HG03139 (cell line): Measurements from ENCODE around the gene CPA4.

Experiments
- ATAC-seq: cut with Tn5 transposase; IDR thresholded peaks from one replicate; pipeline ENCODE4 v1.9.1; 2021; ENCODE audit not compliant: unreplicated experiment

CPA4 gene

GRCh38 chr7:130344271-130344866, 51.4 kb downstream of the CPA4 start, which contains the start of gene CPA5:
CPA5 (plus strand) TSS chr7:130344816; CDS start chr7:130346486, 1,670 bp downstream.
- ATAC-seq, result no peak

- no peak for ATAC-seq
Measured at GRCh38 chr7:130345136-130345535, 52.2 kb downstream of the CPA4 start.

- no peak for ATAC-seq
Measured at GRCh38 chr7:130345725-130346124, 52.8 kb downstream of the CPA4 start.

- no peak for ATAC-seq
Measured at GRCh38 chr7:130346177-130346905, 53.4 kb downstream of the CPA4 start.

GRCh38 chr7:130346941-130347340, 54.0 kb downstream of the CPA4 start:
- no peak for ATAC-seq

- ATAC-seq, result no peak
Measured at GRCh38 chr7:130349911-130350782, 57.2 kb downstream of the CPA4 start.

- ATAC-seq, result no peak
Measured at GRCh38 chr7:130350945-130351790, 58.2 kb downstream of the CPA4 start.

GRCh38 chr7:130351791-130352090, 58.8 kb downstream of the CPA4 start:
- ATAC-seq, result no peak

GRCh38 chr7:130352194-130353074, 59.5 kb downstream of the CPA4 start:
- no peak for ATAC-seq

- no peak for ATAC-seq
Measured at GRCh38 chr7:130353196-130353595, 60.2 kb downstream of the CPA4 start.

GRCh38 chr7:130356121-130356875, 63.3 kb downstream of the CPA4 start:
- ATAC-seq, result no peak

- no peak for ATAC-seq
Measured at GRCh38 chr7:130356876-130357611, 64.1 kb downstream of the CPA4 start.

- no peak for ATAC-seq
Measured at GRCh38 chr7:130358471-130358870, 65.5 kb downstream of the CPA4 start.

- ATAC-seq, result no peak
Measured at GRCh38 chr7:130359276-130359857, 66.4 kb downstream of the CPA4 start.

- ATAC-seq, result no peak
Measured at GRCh38 chr7:130360518-130360917, 67.6 kb downstream of the CPA4 start.

GRCh38 chr7:130361681-130362080, 68.7 kb downstream of the CPA4 start:
- no peak for ATAC-seq

GRCh38 chr7:130362251-130362816, 69.4 kb downstream of the CPA4 start:
- ATAC-seq, result no peak
